Lower leg skin (tissue), 4 donors: ENCODE data around the gene TMEM163. TPM values are rescaled to one million over a fixed set of nuclear protein-coding genes. Genes with fewer than 3 reads are reported as not detected.

Source experiments
- DNase-seq, 2 donors: peaks; one replicate each; pipeline ENCODE4 v3.0.0-alpha.2; 2019; ENCODE audit warnings: low spot score in 2 of 2
- H3K4me3 ChIP-seq: fragments of 200-600 bp; sonication (generic); 2 replicates; pipeline ENCODE4 v1.5.1; 2017; ENCODE audit warnings: mild to moderate bottlenecking, low read depth; ENCODE audit not compliant: poor library complexity, severe bottlenecking
- POLR2A ChIP-seq, 2 donors: fragments of 450-650 bp; IDR thresholded peaks; one replicate each; pipeline ENCODE4 v1.6.1; 2016 to 2017; ENCODE audit warnings: antibody characterized with exemption in 2 of 2, mild to moderate bottlenecking in 1 of 2, moderate library complexity in 1 of 2
- WGBS, 2 donors: methylation state at CpG; one replicate each; pipeline ENCODE4 v1.1.5; 2018; 5-methylcytosine and 5-hydroxymethylcytosine counted together
- intact Hi-C: fragments of 100-400 bp; cut with DNase I; formaldehyde crosslinking; loops from one replicate; pipeline ENCODE4 v1.15.0; 2023; ENCODE audit warnings: low total_unique reads
- total RNA-seq, 4 donors: library from RNA; depleted of rRNA; stranded (reverse); fragments of >200 nt; gene quantifications; one replicate each; pipeline ENCODE4 v1.1.0, GENCODE V29; 2016
- TF ChIP-seq, protein P1 (sequence below), 3 donors: fragments of 450-650 bp; IDR thresholded peaks; one replicate each; pipeline ENCODE4 v1.5.1; 2016; ENCODE audit warnings: antibody characterized with exemption in 3 of 3, mild to moderate bottlenecking in 3 of 3, moderate library complexity in 2 of 3

The TMEM163 gene
- total RNA-seq, 4 donors from 2014 or later: 0.19 to 0.46 TPM; not detected in 2

DNA sequence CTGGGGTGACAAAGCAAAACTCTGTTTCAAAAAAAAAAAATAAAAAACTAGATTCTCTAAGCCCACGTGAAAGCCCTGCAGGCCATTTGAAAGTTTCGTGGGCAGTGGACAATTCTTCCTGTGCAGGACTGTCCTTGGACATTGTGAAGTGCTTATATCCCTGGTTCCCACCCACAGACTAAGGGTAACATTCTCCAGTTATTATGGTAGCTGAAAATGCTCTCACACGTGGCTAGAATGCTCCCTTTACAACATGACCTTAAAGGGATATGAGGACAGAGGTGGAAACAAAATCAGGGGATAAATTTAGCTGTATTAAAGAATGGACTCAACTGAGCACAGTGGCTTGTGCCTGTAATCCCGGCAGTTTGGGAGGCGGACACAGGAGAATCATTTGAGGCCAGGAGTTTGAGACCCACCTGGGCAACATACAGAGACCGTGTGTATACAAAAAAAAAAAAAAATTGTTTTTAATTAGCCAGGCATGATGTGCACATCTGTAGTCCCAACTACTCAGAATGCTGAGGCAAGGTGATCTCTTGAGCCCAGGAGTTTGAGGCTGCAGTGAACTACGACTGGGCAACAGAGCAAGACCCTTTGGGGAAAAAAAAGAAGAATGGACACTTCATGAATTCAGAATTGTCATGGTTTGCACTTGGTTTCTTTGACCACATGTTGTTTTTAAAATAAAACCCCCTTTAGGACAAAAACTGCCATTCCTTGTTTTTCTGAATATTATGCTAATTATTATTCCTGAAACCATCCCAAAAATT is 297.1 kb downstream of the TMEM163 start:
- WGBS, 2 donors: 78 to 82% methylated on average over 7 of the region's 7 CpGs
- no peak for TF ChIP-seq POLR2A (IDR thresholded peaks at IDR 0.05)
- TF ChIP-seq, protein P1, sequence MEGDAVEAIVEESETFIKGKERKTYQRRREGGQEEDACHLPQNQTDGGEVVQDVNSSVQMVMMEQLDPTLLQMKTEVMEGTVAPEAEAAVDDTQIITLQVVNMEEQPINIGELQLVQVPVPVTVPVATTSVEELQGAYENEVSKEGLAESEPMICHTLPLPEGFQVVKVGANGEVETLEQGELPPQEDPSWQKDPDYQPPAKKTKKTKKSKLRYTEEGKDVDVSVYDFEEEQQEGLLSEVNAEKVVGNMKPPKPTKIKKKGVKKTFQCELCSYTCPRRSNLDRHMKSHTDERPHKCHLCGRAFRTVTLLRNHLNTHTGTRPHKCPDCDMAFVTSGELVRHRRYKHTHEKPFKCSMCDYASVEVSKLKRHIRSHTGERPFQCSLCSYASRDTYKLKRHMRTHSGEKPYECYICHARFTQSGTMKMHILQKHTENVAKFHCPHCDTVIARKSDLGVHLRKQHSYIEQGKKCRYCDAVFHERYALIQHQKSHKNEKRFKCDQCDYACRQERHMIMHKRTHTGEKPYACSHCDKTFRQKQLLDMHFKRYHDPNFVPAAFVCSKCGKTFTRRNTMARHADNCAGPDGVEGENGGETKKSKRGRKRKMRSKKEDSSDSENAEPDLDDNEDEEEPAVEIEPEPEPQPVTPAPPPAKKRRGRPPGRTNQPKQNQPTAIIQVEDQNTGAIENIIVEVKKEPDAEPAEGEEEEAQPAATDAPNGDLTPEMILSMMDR (IDR thresholded peaks at IDR 0.05): no peak
- intact Hi-C loops: no loop called here
- no peak for DNase-seq
- no peak overlapping the region for H3K4me3 ChIP-seq

DNA sequence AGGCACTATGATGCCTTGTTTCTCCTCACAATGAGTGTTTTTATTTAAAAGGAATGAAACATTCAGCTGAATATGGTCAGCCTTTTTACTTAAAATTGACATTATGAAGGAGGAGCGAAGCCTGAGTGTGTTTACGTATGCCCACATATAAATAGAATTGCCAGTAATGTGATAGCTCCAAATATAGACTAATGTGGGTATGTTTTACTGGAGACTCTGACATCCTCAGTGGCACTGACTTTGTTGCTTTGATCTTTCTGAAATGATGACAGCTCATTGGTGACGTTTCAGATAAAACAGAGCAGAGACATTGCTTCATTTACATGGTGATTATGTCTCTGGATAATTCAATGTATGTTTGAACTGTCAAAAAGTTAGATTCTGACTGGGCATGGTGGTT is 297.9 kb downstream of the TMEM163 start:
- DNase-seq: no peak
- no peak for TF ChIP-seq POLR2A (IDR thresholded peaks at IDR 0.05)
- TF ChIP-seq, protein P1 (IDR thresholded peaks at IDR 0.05): no peak
- 84 to 89% methylated on average over 3 of the region's 3 CpGs for WGBS, 2 donors
- no peak overlapping the region for H3K4me3 ChIP-seq
- intact Hi-C loops: no loop called here

DNA sequence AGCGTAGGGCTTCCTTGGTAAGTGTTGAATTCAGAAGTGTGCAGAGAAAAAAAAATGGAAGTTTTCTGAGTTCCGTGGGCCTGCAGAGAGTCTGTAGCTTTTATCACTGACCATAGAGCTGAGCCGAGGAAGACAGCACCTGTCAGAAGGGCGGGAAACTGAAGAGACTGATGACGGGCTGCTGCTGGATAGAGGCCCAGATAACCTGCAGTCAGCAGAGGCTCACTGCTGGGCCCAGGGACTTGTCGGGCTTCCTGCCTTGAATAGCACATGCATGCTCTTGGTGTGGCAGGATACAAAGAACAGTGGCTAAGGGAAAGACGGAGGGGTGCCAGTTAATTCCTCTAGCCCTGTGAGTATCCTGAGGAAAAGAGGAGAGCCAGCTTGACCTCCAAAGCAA is 298.5 kb downstream of the TMEM163 start:
- intact Hi-C loops: no loop called here
- no peak overlapping the region for H3K4me3 ChIP-seq
- no peak for DNase-seq
- 83 to 86% methylated on average over 7 of the region's 7 CpGs for WGBS, 2 donors
- TF ChIP-seq, protein P1 (IDR thresholded peaks at IDR 0.05): no peak
- no peak for TF ChIP-seq POLR2A (IDR thresholded peaks at IDR 0.05)

DNA sequence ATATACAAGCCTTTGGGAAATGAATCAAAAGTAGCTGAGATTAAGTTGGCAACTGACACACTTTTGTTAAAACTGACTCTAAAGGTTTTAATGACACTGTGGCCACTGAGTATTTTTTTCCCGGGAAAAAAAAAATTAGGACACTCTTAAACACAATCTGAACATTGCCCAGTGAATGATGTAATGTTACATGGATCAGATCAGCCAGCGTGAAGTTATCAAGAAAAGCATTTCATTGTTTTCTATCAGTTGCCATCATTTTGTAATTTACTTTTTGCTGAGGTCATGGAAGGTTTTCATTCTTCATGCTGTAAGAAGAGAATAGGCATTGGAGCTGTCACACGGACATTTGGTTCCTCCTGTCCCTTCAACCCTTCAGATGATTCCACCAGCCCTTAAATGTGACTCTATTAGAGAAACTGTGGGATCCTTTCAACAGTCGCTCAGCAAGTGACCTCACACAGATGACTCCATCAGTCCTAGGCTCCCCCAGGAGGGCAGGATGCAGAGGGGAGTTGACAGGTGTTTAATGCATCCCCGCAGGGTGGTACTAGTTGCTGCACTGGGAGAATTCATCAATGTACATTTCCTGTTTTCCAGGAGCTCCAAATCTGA is 300.7 kb downstream of the TMEM163 start:
- 89 to 91% methylated on average over 5 of the region's 5 CpGs for WGBS, 2 donors
- TF ChIP-seq, protein P1 (IDR thresholded peaks at IDR 0.05): no peak
- no peak for TF ChIP-seq POLR2A (IDR thresholded peaks at IDR 0.05)
- H3K4me3 ChIP-seq: no peak overlapping the region
- intact Hi-C loops: loop anchor here (10.0 kb wide), 1 partner anchor 303 kb away; no protein-coding TSS in a partner anchor
- DNase-seq: no peak

DNA sequence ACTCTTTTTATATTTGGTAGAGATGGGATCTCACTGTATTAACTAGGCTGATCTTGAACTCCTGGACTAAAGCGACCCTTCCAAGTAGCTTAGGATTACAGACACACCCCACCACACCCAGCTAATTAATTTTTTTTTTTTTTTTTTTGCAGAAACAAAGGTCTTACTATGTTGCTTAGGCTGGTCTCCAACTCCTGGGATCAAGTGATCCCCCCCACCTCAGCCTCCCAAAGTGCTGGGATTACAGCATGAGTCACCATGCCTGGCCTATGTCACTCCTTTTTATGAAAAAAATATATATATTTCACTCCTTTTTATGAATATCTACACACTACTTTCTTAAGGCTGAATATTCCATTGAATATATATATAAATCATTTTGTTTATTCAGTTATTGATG is 302.2 kb downstream of the TMEM163 start:
- intact Hi-C loops: loop anchor here (10.0 kb wide), 1 partner anchor 302 kb away; no protein-coding TSS in a partner anchor
- WGBS, 2 donors: 82 to 88% methylated on average over 1 of the region's 1 CpG
- DNase-seq: no peak
- no peak for TF ChIP-seq POLR2A (IDR thresholded peaks at IDR 0.05)
- TF ChIP-seq, protein P1 (IDR thresholded peaks at IDR 0.05): no peak
- H3K4me3 ChIP-seq: no peak overlapping the region
